Inflammatory macrophage treated with lipopolysaccharide for 4 hours (primary cell): Measurements from ENCODE around the gene PANX2.
"Not testable (repeated sequence)": the region's sequence is repeated elsewhere in the genome, so short reads cannot be mapped to it uniquely, and the experiment has no call there.

Experiments
- DNase-seq: peaks from one replicate; pipeline ENCODE4 v3.0.0-alpha.2; 2020

Gene PANX2

DNA sequence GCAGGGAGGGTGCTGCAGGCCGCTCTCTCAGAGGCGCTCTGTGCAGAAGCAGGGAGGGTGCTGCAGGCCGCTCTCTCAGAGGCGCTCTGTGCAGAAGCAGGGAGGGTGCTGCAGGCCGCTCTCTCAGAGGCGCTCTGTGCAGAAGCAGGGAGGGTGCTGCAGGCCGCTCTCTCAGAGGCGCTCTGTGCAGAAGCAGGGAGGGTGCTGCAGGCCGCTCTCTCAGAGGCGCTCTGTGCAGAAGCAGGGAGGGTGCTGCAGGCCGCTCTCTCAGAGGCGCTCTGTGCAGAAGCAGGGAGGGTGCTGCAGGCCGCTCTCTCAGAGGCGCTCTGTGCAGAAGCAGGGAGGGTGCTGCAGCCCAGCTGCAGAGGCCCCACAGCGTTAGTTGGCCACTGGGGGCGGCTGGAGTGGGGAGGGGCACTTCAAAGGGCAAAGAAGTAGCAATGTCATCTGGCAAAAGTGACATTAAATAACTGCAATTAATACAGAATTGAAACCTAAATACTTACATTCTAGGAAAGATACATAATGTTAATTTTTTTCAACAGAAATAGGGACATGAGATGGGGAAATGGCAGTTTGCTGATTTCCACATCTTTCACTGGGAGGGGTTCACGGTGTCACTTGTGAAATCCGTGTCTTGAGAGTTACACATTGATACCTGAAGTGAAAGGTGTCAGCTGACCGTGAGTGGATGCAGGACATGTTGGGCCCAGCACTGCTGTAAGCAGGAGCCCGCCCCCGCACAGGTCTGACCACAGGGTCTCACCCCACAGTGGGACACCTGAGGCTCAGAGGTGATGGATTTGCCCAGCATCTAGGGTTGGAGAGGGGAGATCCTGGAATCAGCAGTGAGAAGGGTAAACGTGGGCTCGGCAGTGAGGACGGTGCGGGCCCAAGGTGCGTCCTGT is 23.0 kb upstream of the PANX2 start:
- DNase-seq, result peak; percentile 10

DNA sequence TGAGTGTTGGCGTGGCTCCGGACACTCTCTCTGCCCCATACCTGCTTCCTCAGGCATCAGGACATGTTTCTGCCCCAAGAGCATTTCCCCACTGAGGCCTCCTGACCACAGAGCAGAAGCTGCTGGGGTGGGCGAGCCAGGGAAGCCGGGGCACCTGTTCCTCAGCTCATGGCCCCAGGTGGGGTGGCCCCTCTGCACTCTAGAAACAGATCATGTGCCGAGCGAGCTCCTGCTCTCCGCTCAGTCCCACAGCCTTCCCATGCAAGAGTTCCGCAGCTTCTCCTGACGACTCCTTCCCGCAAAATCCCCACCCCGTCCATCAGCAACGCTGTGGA is 22.4 kb upstream of the PANX2 start:
- no peak for DNase-seq

DNA sequence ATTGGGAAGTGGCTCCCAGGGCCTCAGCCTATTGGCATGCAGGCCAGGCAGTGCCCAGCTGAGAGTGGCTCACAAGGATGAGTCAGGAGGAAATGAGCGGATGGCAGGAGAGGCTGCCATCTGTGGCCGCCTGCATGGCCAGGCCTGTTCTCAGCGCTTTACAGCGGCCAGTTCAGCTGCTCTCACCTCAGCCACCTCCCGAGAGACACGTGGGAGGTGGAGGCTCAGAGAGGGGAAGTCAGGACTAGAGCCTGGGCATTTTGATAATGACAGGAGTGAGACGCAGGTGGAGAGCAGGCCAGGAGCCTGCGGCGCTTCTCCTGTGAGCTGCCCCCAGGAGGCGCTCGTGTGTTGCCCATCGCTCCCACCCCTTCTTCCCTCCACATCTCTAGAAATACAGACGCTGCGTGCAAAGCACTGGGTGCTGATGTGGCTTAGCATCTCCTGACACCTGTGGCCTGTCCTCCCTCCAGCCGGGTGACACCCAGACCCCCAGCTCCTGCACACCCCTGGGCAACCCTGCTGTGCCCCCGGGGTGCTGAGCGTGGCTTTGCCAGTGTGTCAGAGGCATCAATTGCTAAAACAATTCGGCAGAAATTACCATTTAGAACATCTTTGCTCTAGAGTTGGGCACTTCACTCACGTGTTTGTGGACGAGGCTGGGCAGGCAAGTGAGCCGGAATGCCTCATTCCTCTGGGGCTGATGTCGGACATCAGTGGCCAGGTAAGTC is 21.4 kb upstream of the PANX2 start:
- peak; percentile 65 for DNase-seq

DNA sequence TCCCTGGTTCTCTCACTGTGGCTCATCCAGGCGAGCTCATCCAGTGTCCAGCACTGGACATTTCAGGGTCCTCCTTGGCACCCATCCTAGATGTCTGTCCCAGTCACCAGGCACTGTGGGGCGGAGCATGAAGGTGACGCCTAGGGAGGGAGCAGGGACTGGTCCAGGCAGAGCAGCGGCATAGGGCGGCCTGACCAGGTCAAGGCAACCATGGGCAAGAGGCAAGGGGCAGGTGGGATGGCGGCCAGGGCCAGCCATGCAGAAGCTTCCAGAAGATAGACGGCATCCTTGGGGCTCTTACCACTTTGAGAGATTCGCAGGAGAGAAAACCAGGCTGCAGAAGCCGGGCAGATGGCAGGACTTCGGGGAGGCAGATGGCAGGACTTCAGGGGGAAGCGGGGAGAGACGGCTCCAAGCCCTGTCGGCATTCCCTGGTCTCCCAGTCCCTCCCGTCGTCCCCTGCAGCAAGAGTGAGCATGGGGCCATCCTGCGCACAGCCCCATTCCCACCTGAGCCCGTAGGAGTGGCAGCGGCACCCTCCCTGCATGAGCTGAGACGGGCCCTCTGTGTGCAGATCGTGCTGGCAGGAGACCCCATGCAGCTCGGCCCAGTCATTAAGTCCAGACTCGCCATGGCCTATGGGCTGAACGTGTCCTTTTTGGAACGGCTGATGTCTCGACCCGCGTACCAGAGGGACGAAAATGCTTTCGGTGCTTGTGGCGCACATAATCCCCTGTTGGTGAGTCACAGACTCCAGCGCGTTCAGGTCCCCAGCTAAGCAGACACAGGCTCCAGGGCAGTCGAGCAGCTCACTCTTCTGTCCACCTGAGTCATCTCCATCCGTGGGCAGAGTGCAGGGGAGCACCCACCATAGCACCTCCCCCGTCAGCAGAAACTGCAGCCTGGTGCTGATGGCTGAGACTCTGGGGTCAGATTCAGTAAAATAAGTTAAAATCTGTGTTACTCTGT is 20.1 kb upstream of the PANX2 start:
- DNase-seq, result no peak

DNA sequence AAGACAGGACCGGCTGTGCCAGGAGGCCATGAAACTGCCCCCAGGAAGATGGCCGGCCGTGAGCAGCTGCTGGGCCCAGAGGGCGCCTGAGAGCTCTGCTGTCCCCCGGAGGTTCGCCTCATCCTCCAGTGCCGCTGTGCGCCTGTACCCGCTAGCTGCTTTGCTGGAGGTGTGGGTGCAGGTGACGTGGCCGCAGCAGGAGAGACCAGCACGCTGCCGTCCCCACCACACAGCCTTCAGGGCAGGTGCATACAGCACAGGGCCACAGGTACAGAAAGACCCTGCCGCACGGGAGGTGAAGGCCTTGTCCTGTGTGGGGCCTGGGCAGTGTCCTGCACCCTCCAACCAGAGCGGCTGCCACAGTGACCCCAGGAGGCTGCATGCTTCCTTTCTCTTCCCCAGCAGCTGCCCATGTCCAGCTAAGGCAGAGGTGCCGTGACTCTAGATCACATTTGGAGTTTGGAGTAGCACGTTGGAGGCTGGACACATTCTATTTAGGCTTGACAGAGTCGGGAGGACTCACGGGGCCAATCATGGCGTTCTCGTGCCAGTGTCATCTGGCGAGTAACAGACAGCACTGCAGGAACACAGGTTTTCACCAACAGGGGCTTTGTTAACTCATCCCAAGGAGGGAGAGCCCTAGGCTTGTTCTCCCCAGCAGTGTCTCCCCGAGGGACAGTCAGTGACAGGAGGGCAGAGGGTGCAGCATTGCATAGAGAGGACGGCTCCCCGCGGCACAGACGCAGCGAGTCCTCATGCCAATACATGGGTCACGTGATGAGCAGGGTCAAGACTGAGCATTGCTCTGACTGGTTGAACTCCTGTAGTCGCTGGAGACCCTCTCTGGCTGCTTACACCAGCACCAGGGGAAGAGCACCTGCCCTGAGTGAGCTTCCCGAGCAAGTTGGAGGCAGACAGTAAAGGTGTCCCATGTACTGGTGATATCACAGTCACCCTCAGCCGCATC is 18.7 kb upstream of the PANX2 start:
- DNase-seq, result no peak

DNA sequence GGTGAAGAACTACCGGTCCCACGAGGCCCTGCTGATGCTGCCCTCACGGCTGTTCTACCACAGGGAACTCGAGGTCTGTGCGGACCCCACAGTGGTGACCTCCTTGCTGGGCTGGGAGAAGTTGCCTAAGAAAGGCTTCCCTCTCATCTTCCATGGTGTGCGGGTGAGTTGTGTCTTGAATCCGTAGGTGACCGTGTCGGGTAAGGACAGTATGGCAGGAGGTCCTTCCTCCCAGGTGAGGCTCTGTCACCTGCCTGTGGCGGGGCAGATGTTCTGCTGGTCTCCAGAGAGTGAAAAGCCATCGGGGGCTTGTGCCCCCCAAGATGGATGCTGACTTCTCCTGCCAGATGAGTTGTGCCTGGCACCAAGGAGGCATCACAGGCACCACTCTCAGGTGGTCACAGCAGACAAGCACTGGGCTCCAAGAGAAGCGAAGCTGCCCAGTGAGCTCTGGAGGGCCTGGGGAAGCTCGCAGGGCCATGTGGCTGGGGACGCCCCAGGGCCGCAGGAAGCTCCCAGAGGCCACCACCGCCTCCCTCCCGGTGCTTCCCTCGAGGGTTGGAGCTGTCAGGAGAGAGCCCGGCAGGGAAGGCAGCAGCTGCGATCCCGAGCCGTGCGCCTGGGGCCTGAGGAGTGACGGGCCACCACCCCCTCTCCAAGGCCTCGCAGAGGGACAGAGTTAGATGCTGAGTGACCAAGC is 17.3 kb upstream of the PANX2 start:
- no peak for DNase-seq

DNA sequence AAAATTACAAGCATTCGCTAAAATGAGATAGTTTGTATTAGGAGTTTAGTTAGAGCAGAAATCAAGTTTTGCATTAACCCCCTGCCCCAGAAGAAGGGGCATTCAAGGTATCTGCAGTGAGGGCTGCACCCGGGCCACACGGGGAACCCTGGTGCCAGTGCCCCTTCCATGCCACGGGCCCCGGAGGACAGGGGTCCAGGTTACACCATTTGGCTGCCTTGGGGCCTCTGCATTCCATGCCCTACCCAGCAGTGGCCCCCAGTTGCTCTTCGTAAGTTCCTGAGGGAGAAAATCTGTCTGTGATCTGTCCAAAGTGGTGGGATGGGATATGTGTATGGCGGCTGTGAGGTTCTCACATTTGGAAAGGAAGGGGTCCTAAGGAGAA is 16.8 kb upstream of the PANX2 start:
- DNase-seq, result no peak

DNA sequence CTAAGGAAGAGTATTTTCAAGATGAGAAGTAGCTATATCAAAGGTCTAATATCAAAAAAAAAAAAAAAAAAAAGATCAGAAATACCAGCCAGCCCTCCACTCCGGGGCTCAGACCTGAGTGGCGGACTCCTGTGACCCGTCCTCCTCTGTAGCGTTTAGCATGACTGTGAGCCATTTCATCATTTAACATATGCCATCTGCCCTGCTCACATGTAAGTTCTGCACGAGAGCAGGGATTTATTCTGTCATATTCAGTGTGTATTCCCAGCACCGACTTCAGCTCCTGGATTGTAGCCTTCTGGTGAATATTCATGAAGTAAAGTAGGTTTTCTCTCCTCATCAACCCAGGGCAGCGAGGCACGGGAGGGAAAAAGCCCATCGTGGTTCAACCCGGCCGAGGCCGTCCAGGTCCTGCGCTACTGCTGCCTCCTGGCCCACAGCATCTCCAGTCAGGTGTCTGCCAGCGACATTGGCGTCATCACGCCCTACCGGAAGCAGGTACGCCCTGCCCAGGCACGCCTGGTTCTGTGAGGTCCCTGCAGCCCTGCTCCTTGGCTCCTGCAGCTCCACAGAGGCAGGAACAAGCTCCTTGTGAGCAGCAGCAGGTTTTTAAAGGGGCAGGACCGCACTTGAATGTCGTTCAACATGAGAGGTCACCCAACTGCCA is 12.7 kb upstream of the PANX2 start:
- DNase-seq, result no peak

DNA sequence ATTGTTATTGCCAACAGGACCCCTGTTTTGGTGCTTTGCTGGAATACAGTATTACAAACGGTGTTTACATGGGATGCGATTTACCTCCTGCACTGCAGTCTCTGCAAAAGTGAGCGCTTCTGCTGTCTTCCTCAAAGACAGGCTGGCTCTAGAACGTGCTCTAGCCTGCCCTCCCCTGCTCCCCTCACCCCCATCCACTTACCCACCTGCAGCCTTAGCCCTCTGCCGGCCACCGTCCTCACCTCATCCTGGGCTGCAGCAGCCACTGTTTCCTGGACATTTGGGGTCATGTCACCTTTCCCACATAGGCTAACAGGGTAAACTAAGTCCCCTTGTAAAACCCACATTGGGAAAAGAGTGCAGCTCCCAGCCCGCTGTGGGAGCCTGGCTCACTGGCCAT is 9.6 kb upstream of the PANX2 start:
- no peak for DNase-seq

DNA sequence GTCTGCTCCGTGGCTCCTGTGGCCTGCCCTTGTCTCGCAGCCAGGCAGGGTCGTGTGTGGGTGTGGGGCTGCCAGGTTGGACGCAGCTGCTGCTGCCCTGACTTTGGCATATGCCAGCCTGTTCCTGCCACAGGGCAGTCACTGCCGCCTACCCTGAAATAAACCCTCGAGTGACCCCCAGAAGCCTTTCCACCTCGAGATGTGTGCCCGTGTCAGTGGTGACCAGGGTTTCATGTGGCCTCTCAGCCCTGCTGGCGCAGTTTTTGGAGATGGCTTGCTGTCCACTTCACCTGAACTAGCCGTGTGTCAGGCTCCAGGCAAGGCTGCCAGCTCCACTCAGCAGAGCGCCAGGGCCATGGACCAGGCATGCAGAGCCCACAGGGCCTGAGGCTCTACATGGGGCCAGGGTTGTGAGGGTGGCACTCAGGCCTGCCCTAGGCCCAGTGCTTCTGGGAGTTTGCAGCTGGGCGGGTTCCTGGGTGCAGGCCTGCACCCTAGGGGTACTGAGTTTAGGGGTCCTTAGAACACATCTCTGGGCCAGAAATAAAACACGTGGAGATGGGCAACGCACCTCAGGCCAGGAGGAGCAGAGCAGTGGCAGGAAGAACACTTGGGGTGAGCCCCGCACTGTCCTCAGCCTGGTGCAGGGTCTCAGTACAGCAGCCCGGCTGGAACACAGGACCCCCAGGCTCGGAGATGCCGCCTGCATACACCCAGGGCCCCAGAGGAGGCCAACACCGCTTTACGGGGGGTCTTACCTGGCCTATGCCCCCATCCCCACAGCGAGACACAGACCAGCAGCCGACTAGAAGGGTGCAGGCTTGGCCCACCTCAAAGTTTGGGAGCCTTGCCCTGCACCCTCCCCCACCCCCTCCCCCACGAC is 8.8 kb upstream of the PANX2 start:
- no peak for DNase-seq

DNA sequence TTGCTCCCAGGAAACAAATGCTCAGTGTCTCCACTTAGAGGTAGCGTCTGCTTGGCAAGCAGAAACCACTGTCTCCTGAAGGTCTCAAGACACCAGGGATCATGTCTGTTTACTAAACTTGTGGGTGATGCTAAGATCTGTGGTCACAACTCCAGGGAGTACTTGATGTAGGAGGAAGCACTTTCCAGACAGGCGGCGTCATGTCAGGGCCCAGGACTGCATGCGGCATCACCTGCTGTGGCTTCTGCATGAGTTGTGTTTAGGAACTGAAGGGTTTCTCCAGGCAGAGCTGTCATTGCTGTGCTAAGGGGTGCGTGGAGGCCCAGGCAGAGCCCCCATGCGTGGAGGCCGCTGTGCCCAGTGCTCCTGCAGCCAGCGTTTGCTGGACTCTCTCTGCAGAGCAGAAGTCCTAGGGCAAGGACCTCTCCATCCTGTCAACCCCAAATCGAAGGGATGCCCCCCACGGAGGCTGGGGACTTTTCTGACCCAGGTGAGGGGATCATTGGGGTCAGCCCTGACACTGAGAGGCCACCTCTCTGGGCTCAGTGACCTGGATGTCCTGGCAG is 8.1 kb upstream of the PANX2 start:
- DNase-seq, result no peak

DNA sequence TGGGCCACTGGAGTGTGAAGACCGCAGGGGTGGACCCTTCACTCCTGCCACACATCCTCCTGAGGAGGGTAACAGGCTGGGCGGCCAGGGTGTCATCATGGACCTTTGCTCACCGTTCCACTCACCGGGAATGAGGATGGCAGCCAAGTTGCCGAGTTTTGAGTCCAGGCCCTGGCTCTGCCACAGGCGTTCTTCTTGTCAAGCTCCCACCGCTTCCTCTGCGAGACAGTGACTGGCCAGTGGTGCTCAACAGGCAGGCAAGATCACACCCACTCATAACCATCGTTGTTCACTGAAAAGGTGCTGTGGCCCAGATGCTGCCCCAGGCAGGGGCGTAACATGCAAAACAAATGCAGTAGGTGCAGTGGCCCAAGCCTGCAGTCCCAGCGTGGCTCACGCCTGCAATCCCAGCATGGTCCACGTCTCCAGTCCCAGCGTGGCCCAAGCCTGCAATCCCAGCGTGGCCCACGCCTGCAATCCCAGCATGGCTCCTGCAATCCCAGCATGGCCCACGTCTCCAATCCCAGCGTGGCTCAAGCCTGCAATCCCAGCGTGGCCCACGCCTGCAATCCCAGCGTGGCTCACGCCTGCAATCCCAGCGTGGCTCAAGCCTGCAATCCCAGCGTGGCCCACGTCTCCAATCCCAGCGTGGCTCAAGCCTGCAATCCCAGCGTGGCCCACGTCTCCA is 5.0 kb upstream of the PANX2 start:
- no peak for DNase-seq

DNA sequence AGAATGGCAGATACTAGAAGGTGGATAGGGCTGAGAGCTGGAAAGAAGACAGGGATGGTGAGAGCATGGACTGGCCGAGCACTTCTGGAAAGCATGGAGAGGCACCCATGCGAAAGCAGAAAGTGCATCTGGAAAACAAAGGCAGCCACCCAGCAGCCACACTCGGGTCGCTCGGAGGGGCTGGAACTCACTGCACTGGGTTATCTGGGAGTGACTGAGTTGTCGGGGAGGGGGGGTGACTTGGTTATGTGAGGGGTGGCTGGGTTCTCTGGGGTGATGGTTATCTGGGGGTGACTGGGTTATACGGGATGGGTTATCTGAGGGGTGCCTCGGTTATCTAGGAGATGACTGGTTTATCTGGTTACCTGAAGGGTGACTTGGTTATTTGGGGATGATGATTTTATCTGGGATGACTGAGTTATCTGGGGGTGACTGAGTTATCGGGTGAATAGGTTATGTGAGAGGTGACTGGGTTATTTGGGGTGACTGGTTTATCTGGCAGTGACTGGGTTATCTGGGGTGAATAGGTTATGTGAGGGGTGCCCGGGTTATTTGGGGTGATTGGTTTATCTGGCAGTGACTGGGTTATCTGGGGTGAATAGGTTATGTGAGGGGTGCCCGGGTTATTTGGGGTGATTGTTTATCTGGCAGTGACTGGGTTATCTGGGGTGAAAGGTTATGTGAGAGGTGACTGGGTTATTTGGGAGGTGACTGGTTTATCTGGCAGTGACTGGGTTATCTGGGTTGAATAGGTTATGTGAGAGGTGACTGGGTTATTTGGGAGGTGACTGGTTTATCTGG is 2.6 kb upstream of the PANX2 start:
- no peak for DNase-seq

DNA sequence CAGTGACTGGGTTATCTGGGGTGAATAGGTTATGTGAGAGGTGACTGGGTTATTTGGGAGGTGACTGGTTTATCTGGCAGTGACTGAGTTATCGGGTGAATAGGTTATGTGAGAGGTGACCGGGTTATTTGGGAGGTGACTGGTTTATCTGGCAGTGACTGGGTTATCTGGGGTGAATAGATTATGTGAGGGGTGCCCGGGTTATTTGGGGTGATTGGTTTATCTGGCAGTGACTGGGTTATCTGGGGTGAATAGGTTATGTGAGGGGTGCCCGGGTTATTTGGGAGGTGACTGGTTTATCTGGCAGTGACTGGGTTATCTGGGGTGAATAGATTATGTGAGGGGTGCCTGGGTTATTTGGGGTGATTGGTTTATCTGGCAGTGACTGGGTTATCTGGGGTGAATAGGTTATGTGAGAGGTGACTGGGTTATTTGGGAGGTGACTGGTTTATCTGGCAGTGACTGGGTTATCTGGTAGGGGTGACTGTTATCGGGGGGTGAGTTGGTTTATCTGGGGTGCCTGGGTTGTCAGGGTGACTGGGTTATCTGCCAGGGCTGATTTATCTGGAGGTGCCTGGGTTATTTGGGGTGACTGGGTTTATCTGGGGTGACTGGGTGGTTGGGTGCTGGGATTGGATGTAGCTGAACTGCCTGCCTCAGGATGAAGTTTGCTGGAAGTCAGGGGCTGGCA is 1.9 kb upstream of the PANX2 start:
- not testable (repeated sequence) for DNase-seq

DNA sequence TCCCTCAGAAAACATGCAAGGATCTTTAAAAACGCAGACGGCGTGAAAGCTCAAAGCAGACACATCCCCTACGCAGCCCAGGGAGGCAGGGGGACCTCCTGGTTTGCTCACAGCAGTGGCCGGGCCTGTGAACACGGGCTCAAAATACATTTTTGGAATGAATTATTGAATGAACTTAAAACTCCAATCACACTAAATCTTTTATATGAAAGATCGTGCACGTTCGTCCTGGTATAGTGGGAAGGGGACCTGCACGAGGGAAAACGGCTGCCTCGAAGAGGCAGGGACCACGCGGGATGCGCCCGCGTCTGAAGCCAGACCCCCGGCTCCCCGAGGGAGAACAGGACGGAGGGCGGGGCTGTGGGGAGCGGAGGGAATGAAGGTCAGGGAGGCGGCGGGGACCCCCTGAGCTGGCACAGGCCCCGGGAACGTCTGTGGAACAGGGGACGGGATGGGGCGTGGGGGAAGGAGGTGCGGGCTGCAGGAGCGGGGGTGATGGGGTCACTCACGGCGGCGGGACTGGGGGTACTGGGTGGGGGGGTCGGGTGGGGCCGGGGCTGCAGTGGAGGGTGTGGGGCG is 1.3 kb upstream of the PANX2 start:
- no peak for DNase-seq

DNA sequence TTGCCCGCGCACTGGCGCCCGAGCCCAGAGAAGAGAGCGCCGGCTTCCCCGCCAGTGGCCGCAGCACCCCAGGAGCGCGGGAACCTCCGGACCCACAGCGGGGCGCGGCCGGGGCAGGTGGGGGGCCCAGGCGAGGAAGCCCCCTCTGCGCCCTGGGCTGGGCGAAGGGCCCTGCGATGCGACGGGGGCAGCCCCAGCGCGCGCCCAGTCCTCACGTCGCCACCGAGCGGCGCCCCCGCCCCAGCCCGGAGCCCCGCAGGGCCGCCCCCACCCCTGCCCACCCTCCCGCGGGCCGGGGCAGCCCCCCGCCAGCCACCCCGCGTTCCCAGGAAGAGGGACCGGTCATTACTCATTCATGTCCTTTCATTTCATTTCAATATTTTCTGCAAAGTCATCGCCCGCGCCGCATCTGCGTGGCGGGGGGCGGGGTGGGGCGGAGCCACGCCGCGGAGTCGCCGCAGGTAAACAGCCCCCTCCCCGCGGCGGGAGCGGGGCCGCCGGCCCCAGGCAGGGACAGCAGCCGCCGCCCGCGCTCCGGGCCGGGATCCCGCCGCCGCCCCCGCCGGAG is 673 bp upstream of the PANX2 start:
- DNase-seq, result peak; percentile 47
